K562 (cell line): ENCODE data around the gene GZMM. TPM values are rescaled to one million over a fixed set of nuclear protein-coding genes. Genes with fewer than 3 reads are reported as not detected.
A peak's percentile ranks its signal among the peaks of the same experiment; 100 is the strongest.

Experiments
- MCM7 ChIP-seq, 2 experiments: fragments of 450-650 bp; IDR thresholded peaks; 2 replicates each; pipeline ENCODE4 v1.6.1; 2016 to 2018
- OTX1 ChIP-seq: fragments of 450-650 bp; formaldehyde crosslinking; IDR thresholded peaks from 2 replicates; pipeline ENCODE4 v1.4.0; 2022; ENCODE audit warnings: mild to moderate bottlenecking
- SMARCC2 ChIP-seq: fragments of 450-650 bp; IDR thresholded peaks from 2 replicates; pipeline ENCODE4 v1.6.1; 2017; ENCODE audit warnings: antibody characterized with exemption, moderate library complexity, mild to moderate bottlenecking, low read depth
- SMARCE1 ChIP-seq: fragments of 450-650 bp; IDR thresholded peaks from 2 replicates; pipeline ENCODE4 v1.7.1; 2016; ENCODE audit warnings: mild to moderate bottlenecking
- ZNF124 ChIP-seq: sonication (generic); formaldehyde crosslinking; IDR thresholded peaks from 2 replicates; pipeline ENCODE4 v1.8.1; 2022; ENCODE audit warnings: missing genetic modification reagents
- ZNF253 ChIP-seq: fragments of 250-450 bp; sonication (Bioruptor Pico); conservative IDR thresholded peaks from 2 replicates; pipeline ENCODE4 v1.6.1; 2021; ENCODE audit warnings: mild to moderate bottlenecking
- ZNF384 ChIP-seq: IDR thresholded peaks from 2 replicates; pipeline ENCODE4 v1.6.1; 2012; ENCODE audit warnings: low read depth, low read length, improper control_type of control experiment
- polyA plus RNA-seq, 8 experiments: library from polyadenylated mRNA; depleted of rRNA in 4 of 8; stranded (reverse) in 5 of 8; unstranded in 3 of 8; fragments of >200 nt; fragmentation: Nextera tagmentation in 2 of 8; fragmentation: Illumina TruSeq in 1 of 8; extraction: Ambion mirVana in 2 of 8; extraction: Trizol in 1 of 8; gene quantifications; 2 replicates each; pipeline versions ENCODE4 v1.2.1 to v1.2.3, GENCODE V29; 2011 to 2014; ENCODE audit warnings: inconsistent platforms in 1 of 8, missing spikeins in 1 of 8
- total RNA-seq, 7 experiments: library from RNA; depleted of rRNA in 6 of 7; stranded (reverse); fragments of >200 nt in 6 of 7; fragmentation: Illumina TruSeq in 2 of 7; extraction: Trizol in 2 of 7; gene quantifications; 2 replicates each; pipeline versions ENCODE4 v1.2.1 to v1.2.3, GENCODE V29; 2011 to 2021; ENCODE audit warnings: low replicate concordance in 1 of 7
- TF ChIP-seq, protein P1 (sequence below), 2 experiments: fragments of 450-650 bp in 1 of 2; sonication (generic) in 1 of 2; formaldehyde crosslinking in 1 of 2; IDR thresholded peaks; 2 replicates each; pipeline versions ENCODE4 v1.7.1 to v1.9.0; 2016 to 2022; ENCODE audit warnings: inconsistent platforms in 1 of 2, mild to moderate bottlenecking in 1 of 2, missing genetic modification reagents in 1 of 2
- TF ChIP-seq, protein P2 (sequence below): sonication (generic); formaldehyde crosslinking; IDR thresholded peaks from 2 replicates; pipeline ENCODE4 v1.8.0; 2023; ENCODE audit warnings: mild to moderate bottlenecking, missing genetic modification reagents
- TF ChIP-seq, protein P3 (sequence below): IDR thresholded peaks from 2 replicates; pipeline ENCODE4 v1.6.1; 2011; ENCODE audit warnings: borderline replicate concordance, low read depth, mild to moderate bottlenecking, moderate library complexity, low read length; ENCODE audit not compliant: insufficient read depth, poor library complexity, severe bottlenecking
- TF ChIP-seq, protein P4 (sequence below): IDR thresholded peaks from 3 replicates; pipeline ENCODE4 v1.6.1; 2011; ENCODE audit warnings: borderline replicate concordance, mild to moderate bottlenecking; ENCODE audit not compliant: insufficient read length, insufficient read depth

Gene GZMM
- total and polyA plus RNA-seq, 9 of the 15 experiments (the other 6 are each of a cell fraction or from before 2014, with no cell fraction given): 0.08 to 2.6 (median 0.70) TPM; not detected in 2

DNA sequence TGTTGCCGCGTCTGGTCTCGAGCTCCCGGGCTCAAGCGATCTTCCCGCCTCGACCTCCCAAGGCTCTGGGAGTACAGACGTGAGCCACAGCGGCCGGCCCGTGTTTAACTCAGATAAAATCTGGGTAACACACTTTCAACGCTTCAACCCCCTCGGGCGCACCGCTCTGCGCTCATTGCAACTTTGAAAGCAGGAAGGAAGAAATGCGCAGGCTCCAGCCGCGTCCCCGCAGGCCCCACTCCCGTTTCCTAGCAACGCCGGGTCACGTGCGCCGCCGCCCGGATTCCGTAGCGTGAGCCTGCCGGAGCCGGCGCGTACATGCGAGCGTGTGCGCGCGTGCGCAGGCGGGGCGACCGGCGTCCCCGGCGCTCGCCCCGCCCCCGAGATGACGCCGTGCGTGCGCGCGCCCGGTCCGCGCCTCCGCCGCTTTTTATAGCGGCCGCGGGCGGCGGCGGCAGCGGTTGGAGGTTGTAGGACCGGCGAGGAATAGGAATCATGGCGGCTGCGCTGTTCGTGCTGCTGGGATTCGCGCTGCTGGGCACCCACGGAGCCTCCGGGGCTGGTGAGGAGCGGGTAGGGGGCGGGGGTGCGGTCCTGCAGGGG lies 28.4 kb downstream of the GZMM start, which contains the start of gene BSG (continued):
- TF ChIP-seq ZNF253 (CRISPR knock-in tag) (no peak), SMARCE1 (0 out of 2 replicates have a peak, but pooled peaks have one; percentile 13), SMARCC2 (no peak), OTX1 (no peak), MCM7 (IDR thresholded peaks at IDR 0.05) (no peak), ZNF384 (peak; percentile 78), ZNF124 (CRISPR knock-in tag) (no peak)
- TF ChIP-seq, protein P1, sequence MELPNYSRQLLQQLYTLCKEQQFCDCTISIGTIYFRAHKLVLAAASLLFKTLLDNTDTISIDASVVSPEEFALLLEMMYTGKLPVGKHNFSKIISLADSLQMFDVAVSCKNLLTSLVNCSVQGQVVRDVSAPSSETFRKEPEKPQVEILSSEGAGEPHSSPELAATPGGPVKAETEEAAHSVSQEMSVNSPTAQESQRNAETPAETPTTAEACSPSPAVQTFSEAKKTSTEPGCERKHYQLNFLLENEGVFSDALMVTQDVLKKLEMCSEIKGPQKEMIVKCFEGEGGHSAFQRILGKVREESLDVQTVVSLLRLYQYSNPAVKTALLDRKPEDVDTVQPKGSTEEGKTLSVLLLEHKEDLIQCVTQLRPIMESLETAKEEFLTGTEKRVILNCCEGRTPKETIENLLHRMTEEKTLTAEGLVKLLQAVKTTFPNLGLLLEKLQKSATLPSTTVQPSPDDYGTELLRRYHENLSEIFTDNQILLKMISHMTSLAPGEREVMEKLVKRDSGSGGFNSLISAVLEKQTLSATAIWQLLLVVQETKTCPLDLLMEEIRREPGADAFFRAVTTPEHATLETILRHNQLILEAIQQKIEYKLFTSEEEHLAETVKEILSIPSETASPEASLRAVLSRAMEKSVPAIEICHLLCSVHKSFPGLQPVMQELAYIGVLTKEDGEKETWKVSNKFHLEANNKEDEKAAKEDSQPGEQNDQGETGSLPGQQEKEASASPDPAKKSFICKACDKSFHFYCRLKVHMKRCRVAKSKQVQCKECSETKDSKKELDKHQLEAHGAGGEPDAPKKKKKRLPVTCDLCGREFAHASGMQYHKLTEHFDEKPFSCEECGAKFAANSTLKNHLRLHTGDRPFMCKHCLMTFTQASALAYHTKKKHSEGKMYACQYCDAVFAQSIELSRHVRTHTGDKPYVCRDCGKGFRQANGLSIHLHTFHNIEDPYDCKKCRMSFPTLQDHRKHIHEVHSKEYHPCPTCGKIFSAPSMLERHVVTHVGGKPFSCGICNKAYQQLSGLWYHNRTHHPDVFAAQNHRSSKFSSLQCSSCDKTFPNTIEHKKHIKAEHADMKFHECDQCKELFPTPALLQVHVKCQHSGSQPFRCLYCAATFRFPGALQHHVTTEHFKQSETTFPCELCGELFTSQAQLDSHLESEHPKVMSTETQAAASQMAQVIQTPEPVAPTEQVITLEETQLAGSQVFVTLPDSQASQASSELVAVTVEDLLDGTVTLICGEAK (IDR thresholded peaks at IDR 0.05): no peak
- TF ChIP-seq, protein P1 (CRISPR knock-in tag; IDR thresholded peaks at IDR 0.05): no peak
- TF ChIP-seq, protein P2, sequence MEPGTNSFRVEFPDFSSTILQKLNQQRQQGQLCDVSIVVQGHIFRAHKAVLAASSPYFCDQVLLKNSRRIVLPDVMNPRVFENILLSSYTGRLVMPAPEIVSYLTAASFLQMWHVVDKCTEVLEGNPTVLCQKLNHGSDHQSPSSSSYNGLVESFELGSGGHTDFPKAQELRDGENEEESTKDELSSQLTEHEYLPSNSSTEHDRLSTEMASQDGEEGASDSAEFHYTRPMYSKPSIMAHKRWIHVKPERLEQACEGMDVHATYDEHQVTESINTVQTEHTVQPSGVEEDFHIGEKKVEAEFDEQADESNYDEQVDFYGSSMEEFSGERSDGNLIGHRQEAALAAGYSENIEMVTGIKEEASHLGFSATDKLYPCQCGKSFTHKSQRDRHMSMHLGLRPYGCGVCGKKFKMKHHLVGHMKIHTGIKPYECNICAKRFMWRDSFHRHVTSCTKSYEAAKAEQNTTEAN (CRISPR knock-in tag): no peak
- TF ChIP-seq, protein P3, sequence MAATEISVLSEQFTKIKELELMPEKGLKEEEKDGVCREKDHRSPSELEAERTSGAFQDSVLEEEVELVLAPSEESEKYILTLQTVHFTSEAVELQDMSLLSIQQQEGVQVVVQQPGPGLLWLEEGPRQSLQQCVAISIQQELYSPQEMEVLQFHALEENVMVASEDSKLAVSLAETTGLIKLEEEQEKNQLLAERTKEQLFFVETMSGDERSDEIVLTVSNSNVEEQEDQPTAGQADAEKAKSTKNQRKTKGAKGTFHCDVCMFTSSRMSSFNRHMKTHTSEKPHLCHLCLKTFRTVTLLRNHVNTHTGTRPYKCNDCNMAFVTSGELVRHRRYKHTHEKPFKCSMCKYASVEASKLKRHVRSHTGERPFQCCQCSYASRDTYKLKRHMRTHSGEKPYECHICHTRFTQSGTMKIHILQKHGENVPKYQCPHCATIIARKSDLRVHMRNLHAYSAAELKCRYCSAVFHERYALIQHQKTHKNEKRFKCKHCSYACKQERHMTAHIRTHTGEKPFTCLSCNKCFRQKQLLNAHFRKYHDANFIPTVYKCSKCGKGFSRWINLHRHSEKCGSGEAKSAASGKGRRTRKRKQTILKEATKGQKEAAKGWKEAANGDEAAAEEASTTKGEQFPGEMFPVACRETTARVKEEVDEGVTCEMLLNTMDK: no peak
- TF ChIP-seq, protein P4, sequence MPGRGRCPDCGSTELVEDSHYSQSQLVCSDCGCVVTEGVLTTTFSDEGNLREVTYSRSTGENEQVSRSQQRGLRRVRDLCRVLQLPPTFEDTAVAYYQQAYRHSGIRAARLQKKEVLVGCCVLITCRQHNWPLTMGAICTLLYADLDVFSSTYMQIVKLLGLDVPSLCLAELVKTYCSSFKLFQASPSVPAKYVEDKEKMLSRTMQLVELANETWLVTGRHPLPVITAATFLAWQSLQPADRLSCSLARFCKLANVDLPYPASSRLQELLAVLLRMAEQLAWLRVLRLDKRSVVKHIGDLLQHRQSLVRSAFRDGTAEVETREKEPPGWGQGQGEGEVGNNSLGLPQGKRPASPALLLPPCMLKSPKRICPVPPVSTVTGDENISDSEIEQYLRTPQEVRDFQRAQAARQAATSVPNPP: no peak
